Lung microvascular endothelial cell (primary cell): ENCODE results near the gene KRTAP15-1. TPM values are rescaled to one million over a fixed set of nuclear protein-coding genes. Genes with fewer than 3 reads are reported as not detected.

Source experiments
- DNase-seq, 2 donors: peaks; one replicate each; pipeline versions ENCODE4 v3.0.0 to v3.0.0-alpha.2; 2010; ENCODE audit warnings: low read depth in 2 of 2
- total RNA-seq: library from RNA; depleted of rRNA; stranded (reverse); fragments of >200 nt; gene quantifications from 2 replicates; pipeline ENCODE4 v1.2.1, GENCODE V29; 2014

KRTAP15-1 gene, protein sequence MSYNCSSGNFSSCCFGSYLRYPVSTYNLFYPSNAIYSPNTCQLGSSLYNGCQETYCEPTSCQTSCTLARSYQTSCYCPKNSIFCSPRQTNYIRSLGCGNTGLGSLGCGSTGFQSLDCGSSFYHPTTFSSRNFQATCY
- not detected in 2 replicates for total RNA-seq

DNA sequence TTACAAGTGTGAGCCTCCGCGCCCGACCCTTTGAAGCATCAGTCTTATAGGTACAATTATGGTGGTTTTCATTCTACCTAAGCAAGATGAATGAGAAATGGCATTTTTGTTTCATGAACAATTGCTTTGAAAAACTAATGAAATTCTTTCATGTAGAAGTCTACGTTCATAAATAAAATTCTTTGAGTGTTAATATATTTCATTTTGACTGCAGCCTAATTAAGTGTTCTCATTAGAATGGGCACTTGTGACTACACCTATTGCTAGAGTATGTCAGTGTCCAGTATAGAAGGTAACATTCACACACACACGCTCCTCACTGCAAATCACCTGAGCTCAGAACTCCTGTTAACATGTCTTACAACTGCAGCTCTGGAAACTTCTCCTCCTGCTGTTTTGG lies at the start of gene KRTAP15-1:
Gene KRTAP15-1 (plus strand): TSS at position 301 of the 400 bp plus-strand sequence. CDS start 53 bp downstream, at position 354.
- no peak for DNase-seq

DNA sequence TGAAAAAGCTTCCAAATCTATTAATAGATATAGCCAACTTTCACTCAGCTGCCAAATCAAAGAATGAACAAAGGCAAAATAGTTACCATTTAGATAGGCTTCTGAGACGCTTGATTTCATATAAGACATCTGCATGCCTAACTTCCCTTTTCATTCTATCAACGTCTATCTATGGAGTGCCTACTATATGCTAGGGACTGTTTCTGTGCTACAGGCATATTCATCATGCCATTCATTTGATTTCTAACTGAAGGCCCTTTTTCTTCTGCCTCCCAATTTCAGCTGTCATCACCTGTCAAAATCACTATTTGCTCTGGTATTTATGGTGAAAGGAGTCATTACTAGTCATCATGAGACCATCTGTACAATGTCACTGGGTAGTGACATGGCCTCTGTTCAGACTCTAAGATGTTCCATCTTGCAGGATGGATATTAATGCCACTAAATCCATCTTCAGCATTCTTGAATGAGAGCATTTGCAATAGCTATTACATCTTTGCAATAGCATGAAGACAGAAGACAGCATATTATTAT lies 48.5 kb upstream of the KRTAP15-1 start:
- DNase-seq, result no peak

- DNase-seq, result no peak
These were observed 44.3 kb upstream of the KRTAP15-1 start, which contains the start of gene KRTAP13-1 for GRCh38 chr21:30395731-30396130. Gene KRTAP13-1 (plus strand): TSS chr21:30396031. CDS start chr21:30396087, 56 bp downstream.

GRCh38 chr21:30408782-30409494 lies 31.1 kb upstream of the KRTAP15-1 start:
- DNase-seq, result peak in 1 of 2 donors; percentile 6

- no peak for DNase-seq
These were observed 24.1 kb upstream of the KRTAP15-1 start for GRCh38 chr21:30415993-30416392.

DNA sequence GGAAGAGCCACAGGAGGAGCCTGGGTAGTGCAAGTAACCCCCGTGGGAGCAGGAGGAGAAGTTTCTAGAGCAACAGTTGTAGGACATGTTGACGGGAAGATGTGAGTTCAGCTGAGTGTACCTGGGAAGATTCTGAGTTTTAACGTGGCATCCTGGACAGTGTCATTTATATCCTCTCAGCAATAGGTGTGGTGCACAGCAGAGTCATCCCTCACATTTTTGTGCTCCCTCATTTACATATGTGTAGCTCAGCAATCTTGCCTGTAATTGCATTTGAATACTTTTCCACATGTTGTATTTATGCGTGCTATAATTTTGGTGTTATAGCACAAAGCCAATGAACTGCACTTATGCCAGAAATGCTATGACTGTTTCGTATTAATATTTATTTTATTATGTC lies 14.2 kb upstream of the KRTAP15-1 start, which contains the start of gene KRTAP13-3:
Gene KRTAP13-3 (minus strand): TSS at position 101 of the 400 bp plus-strand sequence. CDS start 14 bp downstream, at position 87.
- DNase-seq, result no peak

- DNase-seq, result no peak
These were observed 13.3 kb upstream of the KRTAP15-1 start for GRCh38 chr21:30426731-30427130.

DNA sequence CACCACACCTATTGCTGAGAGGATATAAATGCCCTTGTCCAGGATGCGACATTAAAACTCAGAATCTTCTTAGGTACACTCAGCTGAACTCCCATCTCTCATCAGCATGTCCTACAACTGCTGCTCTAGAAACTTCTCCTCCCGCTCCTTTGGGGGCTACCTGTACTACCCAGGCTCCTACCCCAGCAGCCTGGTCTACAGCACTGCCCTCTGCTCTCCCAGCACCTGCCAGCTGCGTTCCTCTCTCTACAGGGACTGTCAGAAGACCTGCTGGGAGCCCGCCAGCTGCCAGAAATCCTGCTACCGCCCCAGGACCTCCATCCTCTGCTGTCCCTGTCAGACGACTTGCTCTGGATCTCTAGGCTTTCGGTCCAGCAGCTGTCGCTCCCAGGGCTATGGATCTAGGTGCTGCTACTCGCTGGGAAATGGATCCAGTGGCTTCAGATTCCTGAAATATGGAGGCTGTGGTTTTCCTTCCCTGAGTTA lies 9.9 kb upstream of the KRTAP15-1 start, which contains the start of gene KRTAP13-4:
Gene KRTAP13-4 (plus strand): TSS at position 51 of the 486 bp plus-strand sequence. CDS start 56 bp downstream, at position 107.
- DNase-seq, result no peak

DNA sequence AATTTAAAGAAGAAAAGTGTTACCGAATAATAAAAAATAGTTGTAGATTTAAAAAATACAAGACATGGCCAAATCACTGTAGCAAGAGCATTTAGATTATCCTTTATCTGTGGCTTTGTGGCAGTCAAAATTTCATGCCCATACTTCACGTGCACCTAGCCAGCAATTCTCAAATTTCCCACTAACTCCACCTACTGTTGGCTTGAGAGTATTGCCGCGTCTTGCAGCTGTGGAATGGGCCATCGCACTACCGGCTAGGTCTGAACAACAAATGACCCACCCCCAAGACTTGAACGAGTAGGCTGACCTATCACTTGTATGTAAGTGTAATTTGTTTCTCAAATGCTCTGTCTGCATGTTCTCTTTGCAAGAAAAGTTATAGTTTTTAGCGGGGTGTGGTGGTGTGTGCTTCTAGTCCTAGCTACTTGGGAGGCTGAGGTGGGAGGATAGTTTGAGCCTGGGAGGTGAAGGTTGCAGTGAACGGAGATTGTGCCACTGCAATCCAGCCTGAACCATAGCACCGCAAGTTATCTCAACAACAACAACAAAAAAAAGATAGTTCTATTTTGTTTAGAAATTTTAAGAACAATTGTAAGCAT lies 5.9 kb upstream of the KRTAP15-1 start:
- DNase-seq, result peak; percentile 1 to 14

GRCh38 chr21:30437010-30437565 lies 3.0 kb upstream of the KRTAP15-1 start:
- no peak for DNase-seq

GRCh38 chr21:30443226-30443625 lies 3.2 kb downstream of the KRTAP15-1 start:
- no peak for DNase-seq

GRCh38 chr21:30444204-30444603 lies 4.1 kb downstream of the KRTAP15-1 start:
- DNase-seq, result no peak

- DNase-seq, result no peak
These were observed 7.0 kb downstream of the KRTAP15-1 start for GRCh38 chr21:30447056-30447455.

DNA sequence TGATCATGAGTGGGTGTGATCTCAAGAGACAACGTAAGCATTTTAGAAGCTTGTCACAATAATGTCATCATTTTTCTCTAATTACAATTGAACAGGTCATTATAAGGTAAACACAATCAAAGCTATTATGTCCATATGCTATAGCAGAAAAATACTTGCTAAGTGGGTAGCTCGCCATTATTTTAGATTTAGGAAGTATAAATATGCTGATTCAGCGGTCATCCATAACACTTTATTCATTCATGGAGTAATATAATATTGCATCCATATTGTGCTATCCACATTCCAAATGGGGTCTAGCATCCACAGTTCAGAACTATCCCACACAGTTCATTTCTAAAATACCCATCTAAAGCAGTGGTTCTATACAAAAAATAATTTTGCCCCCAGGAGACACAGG lies 8.4 kb downstream of the KRTAP15-1 start:
- DNase-seq, result no peak

DNA sequence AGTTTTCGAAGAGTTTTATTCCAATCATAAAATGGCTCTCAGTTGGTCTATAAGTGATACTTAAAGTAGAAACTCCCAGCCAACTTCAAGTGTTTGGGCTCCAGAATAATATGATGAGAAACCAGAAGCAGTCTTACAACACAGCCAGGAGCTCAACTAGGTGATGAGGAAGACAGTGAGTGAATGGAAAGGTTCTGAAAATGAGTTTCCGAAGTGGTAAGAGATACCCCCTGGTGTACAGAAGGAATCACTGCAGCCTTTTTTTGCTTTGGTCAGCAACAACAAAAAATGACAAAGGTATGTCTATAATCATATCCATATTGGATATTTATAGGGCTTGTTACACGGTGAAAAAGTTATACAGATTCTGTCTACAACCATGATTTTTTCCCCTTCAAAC lies 23.6 kb downstream of the KRTAP15-1 start:
- DNase-seq, result no peak

- DNase-seq, result no peak
These were observed 29.0 kb downstream of the KRTAP15-1 start for GRCh38 chr21:30468900-30469714.

- DNase-seq, result no peak
These were observed 37.9 kb downstream of the KRTAP15-1 start for GRCh38 chr21:30478004-30478403.

GRCh38 chr21:30479259-30479658 lies 39.2 kb downstream of the KRTAP15-1 start:
- no peak for DNase-seq

- no peak for DNase-seq
These were observed 40.1 kb downstream of the KRTAP15-1 start, which contains the start of gene KRTAP19-1 for GRCh38 chr21:30480145-30480544. Gene KRTAP19-1 (minus strand): TSS chr21:30480367. CDS start chr21:30480317, 50 bp downstream.

- DNase-seq, result no peak
These were observed 42.1 kb downstream of the KRTAP15-1 start for GRCh38 chr21:30482130-30482529.

DNA sequence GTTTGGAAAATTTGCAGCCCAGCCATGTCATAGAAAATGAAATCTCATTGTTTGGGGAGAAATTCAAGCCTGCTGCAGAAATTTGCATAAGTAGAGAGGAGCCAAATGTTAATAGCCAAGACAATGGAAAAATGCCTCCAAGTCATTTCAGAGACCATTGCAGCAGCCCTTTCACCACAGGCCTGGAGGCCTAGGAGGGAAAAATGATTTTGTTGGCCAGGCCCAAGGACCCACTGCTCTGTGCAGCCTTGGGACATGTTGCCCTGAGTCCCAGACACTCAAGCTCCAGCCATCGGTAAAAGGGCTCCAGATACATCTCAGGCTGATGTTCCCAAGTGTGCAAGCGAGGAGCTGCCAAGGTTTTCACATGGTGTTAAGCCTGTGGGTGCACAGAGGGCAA lies 46.1 kb downstream of the KRTAP15-1 start:
- no peak for DNase-seq
